ENCODE measurements around the gene CSF1R. TPM values are rescaled to one million over a fixed set of nuclear protein-coding genes. Genes with fewer than 3 reads are reported as not detected.

Gene CSF1R
- polyA plus RNA-seq, 1 donor from 2014 or later: not detected

DNA sequence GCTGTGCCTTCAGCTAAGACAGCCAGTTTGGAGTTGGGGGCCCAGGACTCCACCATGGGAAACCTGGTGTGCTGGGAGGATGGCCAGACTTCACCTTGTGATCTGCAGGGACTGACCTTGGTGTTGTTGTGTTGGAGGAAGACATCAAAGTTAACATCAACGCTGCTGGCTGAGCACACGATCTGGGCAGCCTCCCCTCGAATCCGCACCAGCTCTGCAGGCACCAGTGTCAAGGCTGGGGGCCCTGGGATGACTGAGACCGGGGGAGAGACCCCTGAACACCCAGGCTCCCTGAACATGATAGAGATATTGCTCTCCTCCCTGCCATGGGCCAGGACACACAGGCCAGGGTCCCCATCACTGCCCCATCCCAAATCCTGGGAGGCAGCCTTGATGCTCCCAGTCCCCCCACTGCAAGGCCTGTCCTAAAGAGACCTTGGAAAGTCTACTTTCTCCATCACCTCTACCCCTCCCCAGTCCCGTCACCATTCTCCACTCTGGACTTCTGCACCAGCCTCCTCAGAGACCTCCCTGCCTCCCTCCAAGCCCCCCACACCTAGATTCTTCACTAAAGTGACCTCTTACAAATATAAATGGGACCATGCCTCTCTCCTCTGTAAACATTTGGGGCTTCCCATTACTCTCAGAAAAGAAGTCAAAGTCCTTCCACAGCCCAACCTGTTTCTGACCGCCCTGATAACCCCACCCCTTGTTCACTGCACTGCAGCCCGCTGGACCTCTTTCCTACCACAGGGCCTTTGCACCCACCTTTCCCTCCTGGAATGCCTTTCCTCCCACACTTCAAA, 8.2 kb downstream of the CSF1R start:
- no peaks in the 10 kb centered on the region for H3K36me3 ChIP-seq (ENCODE audit: insufficient read depth, low read length)
- TF ChIP-seq, protein P1, sequence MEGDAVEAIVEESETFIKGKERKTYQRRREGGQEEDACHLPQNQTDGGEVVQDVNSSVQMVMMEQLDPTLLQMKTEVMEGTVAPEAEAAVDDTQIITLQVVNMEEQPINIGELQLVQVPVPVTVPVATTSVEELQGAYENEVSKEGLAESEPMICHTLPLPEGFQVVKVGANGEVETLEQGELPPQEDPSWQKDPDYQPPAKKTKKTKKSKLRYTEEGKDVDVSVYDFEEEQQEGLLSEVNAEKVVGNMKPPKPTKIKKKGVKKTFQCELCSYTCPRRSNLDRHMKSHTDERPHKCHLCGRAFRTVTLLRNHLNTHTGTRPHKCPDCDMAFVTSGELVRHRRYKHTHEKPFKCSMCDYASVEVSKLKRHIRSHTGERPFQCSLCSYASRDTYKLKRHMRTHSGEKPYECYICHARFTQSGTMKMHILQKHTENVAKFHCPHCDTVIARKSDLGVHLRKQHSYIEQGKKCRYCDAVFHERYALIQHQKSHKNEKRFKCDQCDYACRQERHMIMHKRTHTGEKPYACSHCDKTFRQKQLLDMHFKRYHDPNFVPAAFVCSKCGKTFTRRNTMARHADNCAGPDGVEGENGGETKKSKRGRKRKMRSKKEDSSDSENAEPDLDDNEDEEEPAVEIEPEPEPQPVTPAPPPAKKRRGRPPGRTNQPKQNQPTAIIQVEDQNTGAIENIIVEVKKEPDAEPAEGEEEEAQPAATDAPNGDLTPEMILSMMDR (IDR thresholded peaks at IDR 0.05; ENCODE audit: poor library complexity, severe bottlenecking): no peak
- no peak for TF ChIP-seq EZH2 (IDR thresholded peaks at IDR 0.05; ENCODE audit: borderline replicate concordance, insufficient read depth, low read length, poor library complexity, severe bottlenecking)

DNA sequence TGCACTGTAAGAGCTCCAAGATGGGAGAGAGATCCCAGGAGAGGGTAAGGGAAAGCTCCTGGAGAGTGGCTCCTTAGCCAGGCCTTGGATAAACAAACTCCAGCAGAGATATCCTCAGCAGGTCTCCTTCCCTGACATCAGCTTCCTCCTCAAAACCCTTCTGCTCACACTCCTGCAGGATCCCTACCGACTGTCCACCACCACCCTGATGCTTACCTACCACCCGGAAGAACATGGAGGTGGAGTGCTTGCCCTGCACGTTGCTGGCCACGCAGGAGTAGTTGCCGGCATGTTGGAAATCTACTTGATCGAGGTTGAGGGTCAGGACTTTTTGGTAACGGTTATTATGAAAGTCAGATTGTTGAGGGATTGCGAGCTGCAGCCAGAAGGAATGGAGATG, 9.3 kb downstream of the CSF1R start:
- no peaks in the 10 kb centered on the region for H3F3A ChIP-seq (ENCODE audit: insufficient read depth, low read length, poor library complexity, severe bottlenecking)
- no peaks in the 10 kb centered on the region for H3K9me2 ChIP-seq (ENCODE audit: insufficient read depth, low read length)
- no peaks in the 10 kb centered on the region for H3K79me2 ChIP-seq (replicated peaks; ENCODE audit: insufficient read depth, low read length)
- no peaks in the 10 kb centered on the region for H3K36me3 ChIP-seq (ENCODE audit: insufficient read depth, low read length)
- no peaks in the 10 kb centered on the region for H3K27me3 ChIP-seq (ENCODE audit: insufficient read depth, low read depth, low read length)
- no peak overlapping the region for H3K9ac ChIP-seq (ENCODE audit: low read length)
- H4K20me1 ChIP-seq (ENCODE audit: insufficient read depth): no peaks in the 10 kb centered on the region
- TF ChIP-seq TAF1 (IDR thresholded peaks at IDR 0.05; ENCODE audit: low read depth) (no peak), POLR2AphosphoS5 (IDR thresholded peaks at IDR 0.05) (no peak), EP300 (conservative IDR thresholded peaks at IDR 0.05; ENCODE audit: poor library complexity, severe bottlenecking) (no peak), MXI1 (conservative IDR thresholded peaks at IDR 0.05; ENCODE audit: poor library complexity, severe bottlenecking) (no peak), RAD21 (conservative IDR thresholded peaks at IDR 0.05) (no peak), SMC3 (conservative IDR thresholded peaks at IDR 0.05; ENCODE audit: poor library complexity) (no peak), EZH2 (IDR thresholded peaks at IDR 0.05; ENCODE audit: borderline replicate concordance, insufficient read depth, low read length, poor library complexity, severe bottlenecking) (no peak)
- TF ChIP-seq, protein P2, sequence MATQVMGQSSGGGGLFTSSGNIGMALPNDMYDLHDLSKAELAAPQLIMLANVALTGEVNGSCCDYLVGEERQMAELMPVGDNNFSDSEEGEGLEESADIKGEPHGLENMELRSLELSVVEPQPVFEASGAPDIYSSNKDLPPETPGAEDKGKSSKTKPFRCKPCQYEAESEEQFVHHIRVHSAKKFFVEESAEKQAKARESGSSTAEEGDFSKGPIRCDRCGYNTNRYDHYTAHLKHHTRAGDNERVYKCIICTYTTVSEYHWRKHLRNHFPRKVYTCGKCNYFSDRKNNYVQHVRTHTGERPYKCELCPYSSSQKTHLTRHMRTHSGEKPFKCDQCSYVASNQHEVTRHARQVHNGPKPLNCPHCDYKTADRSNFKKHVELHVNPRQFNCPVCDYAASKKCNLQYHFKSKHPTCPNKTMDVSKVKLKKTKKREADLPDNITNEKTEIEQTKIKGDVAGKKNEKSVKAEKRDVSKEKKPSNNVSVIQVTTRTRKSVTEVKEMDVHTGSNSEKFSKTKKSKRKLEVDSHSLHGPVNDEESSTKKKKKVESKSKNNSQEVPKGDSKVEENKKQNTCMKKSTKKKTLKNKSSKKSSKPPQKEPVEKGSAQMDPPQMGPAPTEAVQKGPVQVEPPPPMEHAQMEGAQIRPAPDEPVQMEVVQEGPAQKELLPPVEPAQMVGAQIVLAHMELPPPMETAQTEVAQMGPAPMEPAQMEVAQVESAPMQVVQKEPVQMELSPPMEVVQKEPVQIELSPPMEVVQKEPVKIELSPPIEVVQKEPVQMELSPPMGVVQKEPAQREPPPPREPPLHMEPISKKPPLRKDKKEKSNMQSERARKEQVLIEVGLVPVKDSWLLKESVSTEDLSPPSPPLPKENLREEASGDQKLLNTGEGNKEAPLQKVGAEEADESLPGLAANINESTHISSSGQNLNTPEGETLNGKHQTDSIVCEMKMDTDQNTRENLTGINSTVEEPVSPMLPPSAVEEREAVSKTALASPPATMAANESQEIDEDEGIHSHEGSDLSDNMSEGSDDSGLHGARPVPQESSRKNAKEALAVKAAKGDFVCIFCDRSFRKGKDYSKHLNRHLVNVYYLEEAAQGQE (IDR thresholded peaks at IDR 0.05; ENCODE audit: borderline replicate concordance): no peak
- H3K4me3 ChIP-seq (ENCODE audit: low read length): no peak overlapping the region
- H3K9me3 ChIP-seq (ENCODE audit: low read length): no peaks in the 10 kb centered on the region
- H3K27ac ChIP-seq (ENCODE audit: low read length): no peak overlapping the region
- no peak overlapping the region for H2AFZ ChIP-seq (ENCODE audit: low read depth, low read length)
- no peak overlapping the region for H3K4me2 ChIP-seq (ENCODE audit: low read length)

More for the DNA sequence above, 8.2 kb downstream of the CSF1R start:
- no peaks in the 10 kb centered on the region for H3F3A ChIP-seq (ENCODE audit: insufficient read depth, low read length, poor library complexity, severe bottlenecking)
- no peaks in the 10 kb centered on the region for H3K9me3 ChIP-seq (ENCODE audit: low read length)
- no peaks in the 10 kb centered on the region for H3K27me3 ChIP-seq (ENCODE audit: insufficient read depth, low read depth, low read length)
- H3K9ac ChIP-seq (ENCODE audit: low read length): no peak overlapping the region
- H3K27ac ChIP-seq (ENCODE audit: low read length): no peak overlapping the region
- H4K20me1 ChIP-seq (ENCODE audit: insufficient read depth): no peaks in the 10 kb centered on the region
- no peak overlapping the region for H3K4me3 ChIP-seq (ENCODE audit: low read length)
- H3K4me2 ChIP-seq (ENCODE audit: low read length): no peak overlapping the region
- H3K79me2 ChIP-seq (replicated peaks; ENCODE audit: insufficient read depth, low read length): no peaks in the 10 kb centered on the region
- H3K9me2 ChIP-seq (ENCODE audit: insufficient read depth, low read length): no peaks in the 10 kb centered on the region
- no peak overlapping the region for H2AFZ ChIP-seq (ENCODE audit: low read depth, low read length)

All from neural cell (in vitro differentiated cells).